IMR-90 (cell line): ENCODE measurements around the gene DOK3. TPM values are rescaled to one million over a fixed set of nuclear protein-coding genes. Genes with fewer than 3 reads are reported as not detected.
A peak's percentile ranks its signal among the peaks of the same experiment; 100 is the strongest.

Source experiments
- ATAC-seq: fragments of 200-7000 bp; cut with Tn5 transposase; 2 replicates; pipeline ENCODE4 v1.9.1; 2020; ENCODE audit warnings: low read depth, mild to moderate bottlenecking, moderate library complexity
- BruUV-seq: library from RNA; stranded (reverse); fragments of 400-500 nt; replicated peaks from 2 replicates; lab custom pipeline; 2021; lab: Mats Ljungman, UMichigan
- CTCF ChIA-PET: fragments of 300-600 bp; formaldehyde crosslinking; extraction: SDS; loops from one replicate; lab custom pipeline; 2021; ENCODE audit warnings: antibody characterized with exemption; lab: Yijun Ruan, JAX
- POLR2A ChIA-PET: fragments of 300-600 bp; sonication (Branson Sonifier 250); formaldehyde crosslinking; loops from one replicate; lab custom pipeline; 2022; ENCODE audit warnings: antibody characterized with exemption; ENCODE audit not compliant: unreplicated experiment; lab: Charles Lee
- DNase-seq: peaks from one replicate; pipeline ENCODE4 v3.0.0; 2013
- H2AFZ ChIP-seq: replicated peaks from 2 replicates; pipeline ENCODE3; 2013; ENCODE audit warnings: low read length, mild to moderate bottlenecking; ENCODE audit not compliant: poor library complexity
- H2AK5ac ChIP-seq: 2 replicates; pipeline ENCODE4 v1.6.1; 2013; ENCODE audit warnings: low read depth, low read length, inconsistent platforms
- H2AK9ac ChIP-seq: replicated peaks from 2 replicates; pipeline ENCODE3; 2013; ENCODE audit warnings: mild to moderate bottlenecking, low read depth, low read length, moderate library complexity; ENCODE audit not compliant: poor library complexity
- H2BK120ac ChIP-seq: 2 replicates; pipeline ENCODE4 v1.6.1; 2013; ENCODE audit warnings: low read depth, low read length, inconsistent platforms
- H2BK15ac ChIP-seq: 3 replicates; pipeline ENCODE4 v1.6.1; 2013; ENCODE audit warnings: low read depth, low read length, inconsistent platforms
- H2BK20ac ChIP-seq: 2 replicates; pipeline ENCODE4 v1.6.1; 2013; ENCODE audit warnings: low read depth, mild to moderate bottlenecking, inconsistent platforms, low read length, moderate library complexity
- H2BK5ac ChIP-seq: 2 replicates; pipeline ENCODE4 v1.6.1; 2013; ENCODE audit warnings: mild to moderate bottlenecking, low read depth, low read length, inconsistent platforms; ENCODE audit not compliant: poor library complexity, severe bottlenecking
- H3K14ac ChIP-seq: replicated peaks from 2 replicates; pipeline ENCODE4 v1.6.1; 2013; ENCODE audit warnings: low read depth, low read length, inconsistent platforms
- H3K18ac ChIP-seq: 2 replicates; pipeline ENCODE4 v1.6.1; 2013; ENCODE audit warnings: low read depth, low read length, control low read depth
- H3K23ac ChIP-seq: 2 replicates; pipeline ENCODE4 v1.6.1; 2013; ENCODE audit warnings: low read depth, low read length, inconsistent platforms
- H3K27ac ChIP-seq: 2 replicates; pipeline ENCODE4 v1.5.1; 2013; ENCODE audit warnings: mild to moderate bottlenecking, control low read depth, low read length; ENCODE audit not compliant: insufficient read depth
- H3K27me3 ChIP-seq: 2 replicates; pipeline ENCODE4 v1.6.1; 2013; ENCODE audit warnings: low read length; ENCODE audit not compliant: control insufficient read depth, insufficient read depth
- H3K36me3 ChIP-seq: 2 replicates; pipeline ENCODE4 v1.6.1; 2013; ENCODE audit warnings: low read length, mixed read lengths; ENCODE audit not compliant: control insufficient read depth, insufficient read depth
- H3K4ac ChIP-seq: 2 replicates; pipeline ENCODE4 v1.6.1; 2013; ENCODE audit warnings: low read depth, low read length, inconsistent platforms
- H3K4me1 ChIP-seq: 2 replicates; pipeline ENCODE4 v1.6.1; 2013; ENCODE audit warnings: low read length, mixed read lengths; ENCODE audit not compliant: control insufficient read depth, insufficient read depth
- H3K4me2 ChIP-seq: 2 replicates; pipeline ENCODE4 v1.6.1; 2013; ENCODE audit warnings: low read depth, mild to moderate bottlenecking, control low read depth, low read length, moderate library complexity
- H3K4me3 ChIP-seq: 2 replicates; pipeline ENCODE4 v1.5.1; 2013; ENCODE audit warnings: low read depth, mild to moderate bottlenecking, control low read depth, low read length, moderate library complexity; ENCODE audit not compliant: insufficient read depth
- H3K56ac ChIP-seq: 2 replicates; pipeline ENCODE4 v1.6.1; 2013; ENCODE audit warnings: low read length, inconsistent platforms; ENCODE audit not compliant: insufficient read depth; ENCODE audit errors: extremely low read depth
- H3K79me1 ChIP-seq, 2 experiments: 2 replicates each; pipeline ENCODE4 v1.6.1; 2013; ENCODE audit warnings: low read length in 2 of 2, inconsistent platforms in 1 of 2, low read depth in 1 of 2
- H3K9ac ChIP-seq: 2 replicates; pipeline ENCODE4 v1.6.1; 2013; ENCODE audit warnings: low read depth, low read length, control low read depth
- H3K9me1 ChIP-seq: 2 replicates; pipeline ENCODE4 v1.6.1; 2013; ENCODE audit warnings: low read length, inconsistent platforms; ENCODE audit not compliant: insufficient read depth
- H3K9me3 ChIP-seq: 2 replicates; pipeline ENCODE4 v1.6.1; 2013; ENCODE audit warnings: low read length; ENCODE audit not compliant: control insufficient read depth, insufficient read depth
- H4K20me1 ChIP-seq: 2 replicates; pipeline ENCODE4 v1.6.1; 2013; ENCODE audit warnings: low read length, inconsistent platforms; ENCODE audit not compliant: insufficient read depth
- H4K5ac ChIP-seq: 2 replicates; pipeline ENCODE4 v1.6.1; 2013; ENCODE audit warnings: mild to moderate bottlenecking, low read depth, low read length, control low read depth
- H4K8ac ChIP-seq, 2 experiments: 2 replicates each; pipeline ENCODE4 v1.6.1; 2013; ENCODE audit warnings: low read depth in 2 of 2, low read length in 2 of 2, control low read depth in 1 of 2, inconsistent platforms in 1 of 2
- H4K91ac ChIP-seq: 2 replicates; pipeline ENCODE4 v1.6.1; 2013; ENCODE audit warnings: low read depth, low read length, inconsistent platforms; ENCODE audit not compliant: insufficient read depth
- BHLHE40 ChIP-seq: fragments of 150-350 bp; IDR thresholded peaks from 2 replicates; pipeline ENCODE4 v1.6.1; 2016; ENCODE audit warnings: mild to moderate bottlenecking, low read depth, low read length
- CEBPB ChIP-seq: IDR thresholded peaks from 2 replicates; pipeline ENCODE4 v1.6.1; 2012; ENCODE audit warnings: low read depth, low read length, improper control_type of control experiment
- CHD1 ChIP-seq: IDR thresholded peaks from 2 replicates; pipeline ENCODE4 v1.6.1; 2012; ENCODE audit warnings: low read depth, low read length, improper control_type of control experiment
- CTCF ChIP-seq: conservative IDR thresholded peaks from 2 replicates; pipeline ENCODE4 v1.5.1; 2012; ENCODE audit warnings: mild to moderate bottlenecking, low read depth, low read length, improper control_type of control experiment
- FOS ChIP-seq: fragments of 150-350 bp; IDR thresholded peaks from 2 replicates; pipeline ENCODE4 v1.6.1; 2016; ENCODE audit warnings: low read depth, low read length
- MAFK ChIP-seq: IDR thresholded peaks from 2 replicates; pipeline ENCODE4 v1.6.1; 2012; ENCODE audit warnings: low read depth, low read length, improper control_type of control experiment
- MAZ ChIP-seq: IDR thresholded peaks from 2 replicates; pipeline ENCODE4 v1.6.1; 2012; ENCODE audit warnings: low read depth, mild to moderate bottlenecking, low read length, improper control_type of control experiment, moderate library complexity, borderline replicate concordance
- MXI1 ChIP-seq: IDR thresholded peaks from 2 replicates; pipeline ENCODE4 v1.6.1; 2012; ENCODE audit warnings: low read depth, mild to moderate bottlenecking, low read length, moderate library complexity, borderline replicate concordance
- NFE2L2 ChIP-seq: fragments of 150-350 bp; IDR thresholded peaks from 2 replicates; pipeline ENCODE4 v1.6.1; 2016; ENCODE audit warnings: low read depth, mild to moderate bottlenecking, low read length
- POLR2A ChIP-seq: IDR thresholded peaks from 2 replicates; pipeline ENCODE4 v1.6.1; 2012; ENCODE audit warnings: mild to moderate bottlenecking, low read depth, low read length
- RAD21 ChIP-seq: IDR thresholded peaks from 2 replicates; pipeline ENCODE4 v1.6.1; 2012; ENCODE audit warnings: low read length, improper control_type of control experiment
- RCOR1 ChIP-seq: IDR thresholded peaks from 2 replicates; pipeline ENCODE4 v1.6.1; 2012; ENCODE audit warnings: mild to moderate bottlenecking, low read length, improper control_type of control experiment; ENCODE audit not compliant: insufficient replicate concordance
- RFX5 ChIP-seq: IDR thresholded peaks from 2 replicates; pipeline ENCODE4 v1.8.0; 2012; ENCODE audit warnings: low read depth, mild to moderate bottlenecking, low read length, moderate library complexity
- SMC3 ChIP-seq: fragments of 150-350 bp; IDR thresholded peaks from 2 replicates; pipeline ENCODE4 v1.6.1; 2016; ENCODE audit warnings: low read depth, mild to moderate bottlenecking, antibody characterized with exemption, low read length, moderate library complexity
- USF2 ChIP-seq: fragments of 150-350 bp; IDR thresholded peaks from 2 replicates; pipeline ENCODE4 v1.6.1; 2017; ENCODE audit warnings: mild to moderate bottlenecking, antibody characterized with exemption, low read length, low read depth
- WGBS, 2 experiments: methylation state at CpG; one replicate each; pipeline versions ENCODE4 v1.1.5 to v1.1.7; 2013; ENCODE audit warnings: missing lambda C conversion rate in 2 of 2; ENCODE audit not compliant: insufficient read length in 1 of 2; ENCODE audit errors: extremely low coverage in 2 of 2; 5-methylcytosine and 5-hydroxymethylcytosine counted together
- dilution Hi-C: fragments of 300-500 bp; cut with HindIII; formaldehyde crosslinking; loops from one replicate; pipeline ENCODE4 v1.14.3; 2018; ENCODE audit warnings: low sequenced_read_pairs; ENCODE audit not compliant: unreplicated experiment
- in situ Hi-C: fragments of 300-500 bp; cut with MboI; formaldehyde crosslinking; loops from 3 replicates; pipeline ENCODE4 v1.14.3; 2019; ENCODE audit warnings: low sequenced_read_pairs, inconsistent platforms, mixed read lengths
- intact Hi-C: fragments of 100-400 bp; cut with micrococcal nuclease; formaldehyde crosslinking; loops from 2 replicates; pipeline ENCODE4 v1.10.0; 2022
- polyA plus RNA-seq, 3 experiments: library from polyadenylated mRNA; depleted of rRNA; stranded (reverse); fragments of >200 nt; gene quantifications; 2 replicates each; pipeline ENCODE4 v1.2.3, GENCODE V29; 2012; ENCODE audit warnings: low replicate concordance in 1 of 3
- total RNA-seq: library from RNA; depleted of rRNA; stranded (reverse); fragments of >200 nt; gene quantifications from 2 replicates; pipeline ENCODE4 v1.2.3, GENCODE V29; 2012

The DOK3 gene
- total and polyA plus RNA-seq, 2 of the 4 experiments (the other 2 are of a cell fraction) = 0.54 to 3.9 TPM

- BruUV-seq = no TSS peak
- Histone ChIP-seq H3K4me1 (no peaks in the 10 kb centered on the region), H2AK9ac (no peak overlapping the region), H4K8ac (no peak overlapping the region), H3K27ac (no peak overlapping the region), H2BK15ac (no peak overlapping the region), H3K4me2 (no peak overlapping the region), H3K18ac (no peak overlapping the region), H2AFZ (peak overlapping the region; percentile 17), H2AK5ac (no peak overlapping the region), H3K4me3 (no peak overlapping the region), H3K9me3 (no peaks in the 10 kb centered on the region), H2BK20ac (no peak overlapping the region), H3K23ac (no peak overlapping the region), H4K91ac (no peak overlapping the region), H3K14ac (no peak overlapping the region), H3K56ac (no peak overlapping the region), H3K4ac (no peak overlapping the region), H3K9ac (no peak overlapping the region), H2BK5ac (no peak overlapping the region), H3K27me3 (no peaks in the 10 kb centered on the region), H4K20me1 (peaks cover 9% of the 10 kb centered on the region), H2BK120ac (no peak overlapping the region), H3K36me3 (peaks cover 87% of the 10 kb centered on the region), H4K5ac (no peak overlapping the region), H3K79me1 (peaks cover 32 to 68% of the 10 kb centered on the region in 2 experiments), H3K9me1 (peaks cover 4% of the 10 kb centered on the region; the same call in 1 of the 2 replicates)
- TF ChIP-seq SMC3 (no peak), FOS (no peak), USF2 (no peak), CTCF (no peak), MAFK (no peak), NFE2L2 (no peak), MXI1 (no peak), BHLHE40 (no peak), RAD21 (no peak), RFX5 (no peak), POLR2A (no peak), RCOR1 (no peak), CEBPB (no peak), MAZ (no peak), CHD1 (no peak)
- ChIA-PET CTCF (interaction anchor here (0.6 kb wide), 1 partner anchor 24 kb away, joined by 3 read pairs; no protein-coding TSS in a partner anchor), POLR2A (no interaction called here)
- DNase-seq (no peak), ATAC-seq (no peak)
- intact Hi-C loops (no loop called here), dilution Hi-C loops (no loop called here), in situ Hi-C loops (no loop called here)
- WGBS, 2 experiments = 93% methylated on average over 7 of the region's 19 CpGs; no CpG with 5 or more reads in 1 of the 2 experiments
Measured at GRCh38 chr5:177523711-177524538, 14.3 kb upstream of the DOK3 start.
